Measurements from ENCODE around the gene IFT88. TPM values are rescaled to one million over a fixed set of nuclear protein-coding genes. Genes with fewer than 3 reads are reported as not detected.
"Not testable (repeated sequence)": the region's sequence is repeated elsewhere in the genome, so short reads cannot be mapped to it uniquely, and the experiment has no call there.

IFT88 gene
- total and polyA plus RNA-seq, 4 donors, result 8.7 to 59.0 (median 14.6) TPM

- H3K4me3 ChIP-seq, result no peak overlapping the region
- no peak for TF ChIP-seq CTCF (IDR thresholded peaks at IDR 0.05; ENCODE audit: control extremely low read depth, extremely low read depth)
- no peaks in the 10 kb centered on the region for H3K4me1 ChIP-seq (ENCODE audit: control insufficient read depth in 5 of 5, insufficient read depth in 5 of 5, low read length in 5 of 5)
- no peak for DNase-seq
- H3K9ac ChIP-seq (ENCODE audit: insufficient read depth in 1 of 2, low read length in 2 of 2), result no peak overlapping the region
- no peak for ATAC-seq (ENCODE audit: insufficient read depth, low FRiP score)
- H3K36me3 ChIP-seq (ENCODE audit: control insufficient read depth in 4 of 4, insufficient read depth in 4 of 4, low read length in 4 of 4), result peaks cover 0 to 12% (median 3%) of the 10 kb centered on the region in 4 donors
- no peak overlapping the region for H3K27ac ChIP-seq (ENCODE audit: low read depth in 1 of 2, low read length in 1 of 2)
- H3K9me3 ChIP-seq (ENCODE audit: control insufficient read depth in 4 of 4, insufficient read depth in 3 of 4, low read length in 3 of 4), result no peaks in the 10 kb centered on the region
- 43 to 58% methylated on average over 2 of the region's 2 CpGs for WGBS, 2 donors
- no peaks in the 10 kb centered on the region for H3K27me3 ChIP-seq (ENCODE audit: control insufficient read depth in 3 of 3, insufficient read depth in 3 of 3, low read length in 2 of 3)
These were observed 105.8 kb downstream of the IFT88 start for GRCh38 chr13:20672772-20673171.

DNA sequence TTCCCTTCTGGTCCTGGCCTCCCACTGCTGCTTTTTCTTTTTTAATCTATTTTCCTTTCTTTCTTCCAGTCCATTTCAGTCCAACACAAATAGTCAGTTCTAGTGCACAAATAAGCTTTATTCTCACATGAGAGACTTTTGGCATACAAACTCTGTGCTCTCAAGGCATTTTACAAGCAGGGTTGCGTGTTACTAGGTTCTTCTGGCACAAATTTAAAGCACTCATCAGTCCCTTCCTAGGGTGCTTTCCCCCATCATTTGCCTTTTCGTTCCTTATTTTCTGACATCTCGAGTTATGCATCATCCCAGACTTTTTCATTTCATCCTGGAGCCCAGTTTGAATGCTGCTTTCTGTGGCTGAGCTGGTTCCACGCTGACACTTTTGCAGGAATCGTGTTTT is 106.8 kb downstream of the IFT88 start:
- ATAC-seq (ENCODE audit: insufficient read depth, low FRiP score), result no peak

GRCh38 chr13:20676213-20676612 is 109.3 kb downstream of the IFT88 start:
- H3K9ac ChIP-seq (ENCODE audit: insufficient read depth in 1 of 2, low read length in 2 of 2), result no peak overlapping the region
- no peak for DNase-seq
- H3K4me1 ChIP-seq (ENCODE audit: control insufficient read depth in 5 of 5, insufficient read depth in 5 of 5, low read length in 5 of 5), result peaks cover 0 to 4% (median 0%) of the 10 kb centered on the region in 5 donors
- 93 to 96% methylated on average over 2 of the region's 2 CpGs for WGBS, 2 donors
- no peaks in the 10 kb centered on the region for H3K27me3 ChIP-seq (ENCODE audit: control insufficient read depth in 3 of 3, insufficient read depth in 3 of 3, low read length in 2 of 3)
- no peak overlapping the region for H3K27ac ChIP-seq (ENCODE audit: low read depth in 1 of 2, low read length in 1 of 2)
- H3K4me3 ChIP-seq, result no peak overlapping the region
- peaks cover 0 to 13% (median 3%) of the 10 kb centered on the region in 4 donors for H3K36me3 ChIP-seq (ENCODE audit: control insufficient read depth in 4 of 4, insufficient read depth in 4 of 4, low read length in 4 of 4)
- TF ChIP-seq CTCF (IDR thresholded peaks at IDR 0.05; ENCODE audit: control extremely low read depth, extremely low read depth), result no peak
- H3K9me3 ChIP-seq (ENCODE audit: control insufficient read depth in 4 of 4, insufficient read depth in 3 of 4, low read length in 3 of 4), result no peaks in the 10 kb centered on the region
- ATAC-seq (ENCODE audit: insufficient read depth, low FRiP score), result no peak

More for the DNA sequence above, 106.8 kb downstream of the IFT88 start:
- WGBS, 2 donors, result 85 to 96% methylated on average over 5 of the region's 5 CpGs
- no peak for DNase-seq
- no peak for TF ChIP-seq CTCF (IDR thresholded peaks at IDR 0.05; ENCODE audit: control extremely low read depth, extremely low read depth)
- peaks cover 0 to 4% (median 0%) of the 10 kb centered on the region in 5 donors for H3K4me1 ChIP-seq (ENCODE audit: control insufficient read depth in 5 of 5, insufficient read depth in 5 of 5, low read length in 5 of 5)
- H3K9me3 ChIP-seq (ENCODE audit: control insufficient read depth in 4 of 4, insufficient read depth in 3 of 4, low read length in 3 of 4), result no peaks in the 10 kb centered on the region
- no peaks in the 10 kb centered on the region for H3K27me3 ChIP-seq (ENCODE audit: control insufficient read depth in 3 of 3, insufficient read depth in 3 of 3, low read length in 2 of 3)
- no peak overlapping the region for H3K4me3 ChIP-seq
- peaks cover 0 to 12% (median 3%) of the 10 kb centered on the region in 4 donors for H3K36me3 ChIP-seq (ENCODE audit: control insufficient read depth in 4 of 4, insufficient read depth in 4 of 4, low read length in 4 of 4)
- no peak overlapping the region for H3K27ac ChIP-seq (ENCODE audit: low read depth in 1 of 2, low read length in 1 of 2)
- no peak overlapping the region for H3K9ac ChIP-seq (ENCODE audit: insufficient read depth in 1 of 2, low read length in 2 of 2)

GRCh38 chr13:20678606-20679005 is 111.6 kb downstream of the IFT88 start:
- DNase-seq, result peak in 1 of 3 donors; percentile 23
- H3K4me1 ChIP-seq (ENCODE audit: control insufficient read depth in 5 of 5, insufficient read depth in 5 of 5, low read length in 5 of 5); H3K4me3 ChIP-seq; H3K27me3 ChIP-seq (ENCODE audit: control insufficient read depth in 3 of 3, insufficient read depth in 3 of 3, low read length in 2 of 3); ATAC-seq (ENCODE audit: insufficient read depth, low FRiP score); H3K27ac ChIP-seq (ENCODE audit: low read depth in 1 of 2, low read length in 1 of 2); H3K9me3 ChIP-seq (ENCODE audit: control insufficient read depth in 4 of 4, insufficient read depth in 3 of 4, low read length in 3 of 4); H3K9ac ChIP-seq (ENCODE audit: insufficient read depth in 1 of 2, low read length in 2 of 2): not testable (repeated sequence)
- H3K36me3 ChIP-seq (ENCODE audit: control insufficient read depth in 4 of 4, insufficient read depth in 4 of 4, low read length in 4 of 4), result peaks cover 0 to 11% (median 3%) of the 10 kb centered on the region in 4 donors
- 60 to 72% methylated on average over 7 of the region's 7 CpGs for WGBS, 2 donors
